Prostate gland (tissue), 2 donors: ENCODE data around the gene PSMF1. TPM values are rescaled to one million over a fixed set of nuclear protein-coding genes. Genes with fewer than 3 reads are reported as not detected.
A peak's percentile ranks its signal among the peaks of the same experiment; 100 is the strongest.

Experiments used
- DNase-seq: peaks from one replicate; pipeline ENCODE4 v3.0.0-alpha.2; 2019; ENCODE audit warnings: low spot score
- H3K27ac ChIP-seq, 2 donors: fragments of 200-600 bp; sonication (generic); 2 replicates each; pipeline ENCODE4 v1.5.1; 2017 to 2019
- H3K27me3 ChIP-seq: fragments of 200-600 bp; sonication (generic); replicated peaks from 2 replicates; pipeline ENCODE4 v1.5.1; 2019; ENCODE audit not compliant: insufficient read depth
- H3K36me3 ChIP-seq, 2 donors: fragments of 200-600 bp; sonication (generic); 1 replicate in 1 of 2; 2 replicates in 1 of 2; pipeline versions ENCODE4 v1.5.1 to v1.8.1; 2017 to 2019
- H3K4me1 ChIP-seq: fragments of 200-600 bp; sonication (generic); replicated peaks from 2 replicates; pipeline ENCODE4 v1.5.1; 2019
- H3K4me3 ChIP-seq, 2 donors: fragments of 200-600 bp; sonication (generic); 2 replicates each; pipeline ENCODE4 v1.5.1; 2017 to 2019
- H3K9me3 ChIP-seq: fragments of 200-600 bp; sonication (generic); 2 replicates; pipeline ENCODE4 v1.5.1; 2017
- POLR2A ChIP-seq: fragments of 450-650 bp; IDR thresholded peaks from one replicate; pipeline ENCODE4 v1.6.1; 2016; ENCODE audit warnings: antibody characterized with exemption, mild to moderate bottlenecking
- POLR2AphosphoS5 ChIP-seq: sonication (generic); formaldehyde crosslinking; IDR thresholded peaks from one replicate; pipeline ENCODE4 v1.6.1; 2017; ENCODE audit warnings: antibody characterized with exemption
- WGBS: methylation state at CpG from one replicate; pipeline ENCODE4 v1.1.5; 2018; 5-methylcytosine and 5-hydroxymethylcytosine counted together
- intact Hi-C: fragments of 100-400 bp; cut with DNase I; formaldehyde crosslinking; loops from one replicate; pipeline ENCODE4 v1.14.2; 2022
- total RNA-seq, 2 donors: library from RNA; depleted of rRNA; stranded (reverse); fragments of >200 nt; gene quantifications; one replicate each; pipeline ENCODE4 v1.1.0, GENCODE V29; 2016
- TF ChIP-seq, protein P1 (sequence below), 4 experiments: fragments of 200-600 bp in 2 of 4; fragments of 450-650 bp in 2 of 4; sonication (generic) in 2 of 4; IDR thresholded peaks; 1 replicate in 3 of 4; 2 replicates in 1 of 4; pipeline ENCODE4 v1.5.1; 2016 to 2019; ENCODE audit warnings: antibody characterized with exemption in 4 of 4, mild to moderate bottlenecking in 2 of 4, moderate library complexity in 2 of 4

The PSMF1 gene, protein sequence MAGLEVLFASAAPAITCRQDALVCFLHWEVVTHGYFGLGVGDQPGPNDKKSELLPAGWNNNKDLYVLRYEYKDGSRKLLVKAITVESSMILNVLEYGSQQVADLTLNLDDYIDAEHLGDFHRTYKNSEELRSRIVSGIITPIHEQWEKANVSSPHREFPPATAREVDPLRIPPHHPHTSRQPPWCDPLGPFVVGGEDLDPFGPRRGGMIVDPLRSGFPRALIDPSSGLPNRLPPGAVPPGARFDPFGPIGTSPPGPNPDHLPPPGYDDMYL
- total RNA-seq = 100 to 1,000 TPM in 1 of 2 donors, 10 to 100 TPM in 1; 76.8 to 282 TPM

DNA sequence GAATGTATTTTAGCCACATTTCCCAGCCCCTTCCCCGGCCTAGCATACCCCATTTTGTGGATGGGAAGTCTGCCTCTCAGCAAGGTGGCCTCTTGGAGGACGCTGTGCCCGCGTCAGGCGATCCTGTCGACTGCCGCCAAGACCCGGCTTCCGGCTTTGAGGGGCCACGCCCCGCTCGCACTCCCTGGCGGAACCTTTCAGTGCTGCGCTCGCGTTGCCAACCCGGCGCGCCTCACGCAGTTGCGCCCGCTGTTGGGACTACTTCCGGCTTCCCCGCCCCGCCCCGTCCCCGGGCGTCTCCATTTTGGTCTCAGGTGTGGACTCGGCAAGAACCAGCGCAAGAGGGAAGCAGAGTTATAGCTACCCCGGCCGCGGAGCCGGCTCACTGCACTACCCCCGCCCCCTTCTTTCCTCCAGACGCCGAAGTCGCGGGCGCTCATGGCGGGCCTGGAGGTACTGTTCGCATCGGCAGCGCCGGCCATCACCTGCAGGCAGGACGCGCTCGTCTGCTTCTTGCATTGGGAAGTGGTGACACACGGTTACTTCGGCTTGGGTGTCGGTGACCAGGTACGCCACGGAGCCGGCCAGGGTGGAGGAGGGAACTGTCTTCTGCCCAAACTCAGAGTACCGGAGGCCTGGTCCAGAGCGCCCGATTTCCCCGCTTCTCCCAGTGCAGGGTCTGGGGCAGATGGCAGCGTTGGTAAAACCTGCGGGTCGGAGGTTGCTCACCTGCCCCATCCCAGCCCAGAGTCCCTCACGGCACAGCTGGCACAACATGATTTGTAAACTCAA is at the start of gene PSMF1:
Gene PSMF1 (plus strand): TSS at position 267 of the 792 bp plus-strand sequence. CDS start 172 bp downstream, at position 439.
- peak within 1 kb of the TSS; percentile 71 to 87 for H3K4me3 ChIP-seq
- DNase-seq = peak; percentile 90
- H3K36me3 ChIP-seq = no peaks in the 10 kb centered on the region
- peak; percentile 95 for TF ChIP-seq POLR2AphosphoS5
- peak; percentile 41 for TF ChIP-seq POLR2A
- TF ChIP-seq, protein P1, sequence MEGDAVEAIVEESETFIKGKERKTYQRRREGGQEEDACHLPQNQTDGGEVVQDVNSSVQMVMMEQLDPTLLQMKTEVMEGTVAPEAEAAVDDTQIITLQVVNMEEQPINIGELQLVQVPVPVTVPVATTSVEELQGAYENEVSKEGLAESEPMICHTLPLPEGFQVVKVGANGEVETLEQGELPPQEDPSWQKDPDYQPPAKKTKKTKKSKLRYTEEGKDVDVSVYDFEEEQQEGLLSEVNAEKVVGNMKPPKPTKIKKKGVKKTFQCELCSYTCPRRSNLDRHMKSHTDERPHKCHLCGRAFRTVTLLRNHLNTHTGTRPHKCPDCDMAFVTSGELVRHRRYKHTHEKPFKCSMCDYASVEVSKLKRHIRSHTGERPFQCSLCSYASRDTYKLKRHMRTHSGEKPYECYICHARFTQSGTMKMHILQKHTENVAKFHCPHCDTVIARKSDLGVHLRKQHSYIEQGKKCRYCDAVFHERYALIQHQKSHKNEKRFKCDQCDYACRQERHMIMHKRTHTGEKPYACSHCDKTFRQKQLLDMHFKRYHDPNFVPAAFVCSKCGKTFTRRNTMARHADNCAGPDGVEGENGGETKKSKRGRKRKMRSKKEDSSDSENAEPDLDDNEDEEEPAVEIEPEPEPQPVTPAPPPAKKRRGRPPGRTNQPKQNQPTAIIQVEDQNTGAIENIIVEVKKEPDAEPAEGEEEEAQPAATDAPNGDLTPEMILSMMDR (IDR thresholded peaks at IDR 0.05) = peak in 2 of 4 experiments; percentile 49 to 50
- H3K27me3 ChIP-seq = no peaks in the 10 kb centered on the region
- no peaks in the 10 kb centered on the region for H3K9me3 ChIP-seq
- intact Hi-C loops = loop anchor here (5.0 kb wide), 1 partner anchor 349 kb away; the partner anchor contains the start of gene NSFL1C
- peaks cover 14% of the 10 kb centered on the region for H3K4me1 ChIP-seq
- peak within 1 kb of the TSS; percentile 71 to 83 for H3K27ac ChIP-seq
- WGBS = under 1% methylated on average over 56 of the region's 62 CpGs

DNA sequence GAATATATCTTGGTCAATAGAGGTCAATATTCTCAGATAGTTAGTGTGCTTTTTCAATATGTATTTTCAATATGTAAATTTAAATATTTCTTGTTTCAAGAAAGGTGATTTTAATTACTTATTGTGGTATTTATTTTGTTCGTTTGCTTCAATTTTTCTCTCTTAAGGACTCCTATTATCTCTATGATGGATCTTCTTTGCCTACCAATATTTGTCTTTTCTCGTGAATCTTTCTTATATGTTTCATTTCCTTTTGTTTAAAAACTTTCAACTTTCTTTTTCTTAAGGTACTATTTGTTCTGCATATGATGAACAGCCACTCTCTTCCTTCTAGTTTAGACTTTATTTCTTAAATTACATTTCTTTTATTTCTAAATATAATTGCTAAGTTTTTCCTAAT is 46.1 kb upstream of the PSMF1 start:
- TF ChIP-seq, protein P1 (IDR thresholded peaks at IDR 0.05) = no peak
- TF ChIP-seq POLR2A (no peak), POLR2AphosphoS5 (no peak)
- Histone ChIP-seq H3K27me3 (no peaks in the 10 kb centered on the region), H3K36me3 (no peaks in the 10 kb centered on the region), H3K27ac (no peak overlapping the region), H3K4me3 (no peak overlapping the region), H3K4me1 (no peaks in the 10 kb centered on the region), H3K9me3 (no peaks in the 10 kb centered on the region)
- 71% methylated on average over 2 of the region's 2 CpGs for WGBS
- no peak for DNase-seq
- intact Hi-C loops = no loop called here

DNA sequence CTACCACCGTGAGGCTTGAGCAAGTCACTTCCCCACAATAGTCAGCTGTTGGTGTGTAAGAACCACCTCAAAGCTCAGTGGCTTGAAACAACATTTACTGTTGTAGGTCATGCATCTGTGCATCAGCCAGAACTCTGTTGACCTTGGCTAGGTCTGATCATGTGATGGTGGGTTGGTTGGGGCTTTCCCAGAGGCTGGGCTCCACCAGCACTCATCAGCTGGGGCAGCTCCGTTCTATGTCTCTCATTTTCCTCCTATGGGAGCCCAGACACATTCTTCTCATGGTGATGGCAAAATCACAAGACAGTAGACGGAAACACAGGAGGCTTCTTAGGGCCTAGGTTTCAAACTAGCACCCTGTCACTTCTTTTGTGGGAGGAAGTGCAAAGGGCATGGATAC is 42.8 kb upstream of the PSMF1 start:
- Histone ChIP-seq H3K9me3 (no peaks in the 10 kb centered on the region), H3K4me1 (no peaks in the 10 kb centered on the region), H3K27ac (no peak overlapping the region), H3K36me3 (no peaks in the 10 kb centered on the region), H3K27me3 (no peaks in the 10 kb centered on the region), H3K4me3 (no peak overlapping the region)
- no peak for DNase-seq
- TF ChIP-seq POLR2AphosphoS5 (no peak), POLR2A (no peak)
- TF ChIP-seq, protein P1 (IDR thresholded peaks at IDR 0.05) = no peak
- 88% methylated on average over 3 of the region's 3 CpGs for WGBS
- intact Hi-C loops = no loop called here

DNA sequence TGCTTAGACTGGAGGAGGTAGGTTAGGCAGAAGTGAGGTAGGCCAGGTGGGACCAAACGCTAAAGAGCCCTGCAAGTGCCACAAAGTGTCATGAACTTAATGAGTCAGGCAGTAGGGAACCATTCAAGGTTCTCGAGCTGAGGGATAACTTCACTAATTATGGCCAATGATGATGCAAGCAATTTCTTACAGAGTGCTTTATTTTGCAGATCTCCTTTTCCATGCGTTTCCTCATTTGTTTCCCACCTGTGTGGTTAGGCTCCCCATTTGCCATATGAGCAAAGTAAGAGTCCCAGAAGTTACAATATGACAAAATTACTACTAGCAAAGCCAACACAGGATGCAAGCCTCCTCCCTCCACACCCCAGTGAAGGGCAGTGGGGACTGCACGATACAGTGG is 36.5 kb upstream of the PSMF1 start:
- WGBS = 92% methylated on average over 4 of the region's 4 CpGs
- Histone ChIP-seq H3K27me3 (no peaks in the 10 kb centered on the region), H3K9me3 (no peaks in the 10 kb centered on the region), H3K4me1 (no peaks in the 10 kb centered on the region), H3K4me3 (no peak overlapping the region), H3K27ac (no peak overlapping the region), H3K36me3 (no peaks in the 10 kb centered on the region)
- DNase-seq = no peak
- TF ChIP-seq, protein P1 (IDR thresholded peaks at IDR 0.05) = no peak
- intact Hi-C loops = no loop called here
